Esophagus (tissue), 2 donors: Measurements from ENCODE around the gene TAPT1. TPM values are rescaled to one million over a fixed set of nuclear protein-coding genes. Genes with fewer than 3 reads are reported as not detected.
"Not testable (repeated sequence)": the region's sequence is repeated elsewhere in the genome, so short reads cannot be mapped to it uniquely, and the experiment has no call there.

Experiments
- H3K27ac ChIP-seq, 2 donors: one replicate each; pipeline ENCODE4 v1.5.1; 2013; ENCODE audit warnings: low read depth in 2 of 2, mild to moderate bottlenecking in 2 of 2, inconsistent platforms in 1 of 2, low read length in 1 of 2, moderate library complexity in 1 of 2
- H3K27me3 ChIP-seq, 2 donors: one replicate each; pipeline ENCODE4 v1.6.1; 2013; ENCODE audit warnings: low read length in 2 of 2, control low read depth in 1 of 2, mild to moderate bottlenecking in 1 of 2; ENCODE audit not compliant: insufficient read depth in 2 of 2, control insufficient read depth in 1 of 2
- H3K36me3 ChIP-seq, 2 donors: one replicate each; pipeline ENCODE4 v1.6.1; 2013; ENCODE audit warnings: low read length in 1 of 2; ENCODE audit not compliant: control insufficient read depth in 2 of 2, insufficient read depth in 2 of 2
- H3K4me1 ChIP-seq, 2 donors: one replicate each; pipeline ENCODE4 v1.6.1; 2013; ENCODE audit warnings: low read length in 1 of 2; ENCODE audit not compliant: control insufficient read depth in 2 of 2, insufficient read depth in 2 of 2
- H3K4me3 ChIP-seq, 2 donors: one replicate each; pipeline ENCODE4 v1.5.1; 2013; ENCODE audit warnings: low read length in 2 of 2, mild to moderate bottlenecking in 2 of 2, low read depth in 1 of 2, moderate library complexity in 1 of 2
- H3K9me3 ChIP-seq, 2 donors: one replicate each; pipeline ENCODE4 v1.6.1; 2013; ENCODE audit warnings: mild to moderate bottlenecking in 2 of 2, low read depth in 1 of 2, low read length in 1 of 2, moderate library complexity in 1 of 2; ENCODE audit not compliant: control insufficient read depth in 2 of 2, insufficient read depth in 1 of 2
- WGBS, 2 donors: extraction: QIAGEN DNeasy Blood & Tissue Kit; methylation state at CpG; one replicate each; pipeline ENCODE4 v1.1.7; 2013; 5-methylcytosine and 5-hydroxymethylcytosine counted together
- polyA plus RNA-seq, 2 donors: library from polyadenylated mRNA; stranded (reverse); fragments of 200-250 nt; gene quantifications; one replicate each; pipeline ENCODE4 v1.2.3, GENCODE V29; 2013
- donor health status: healthy with polysubstance abuse.
- donor health status: Bipolar disorder and iron deficiency.

The TAPT1 gene
- polyA plus RNA-seq, 2 donors = 6.6 to 8.3 TPM

DNA sequence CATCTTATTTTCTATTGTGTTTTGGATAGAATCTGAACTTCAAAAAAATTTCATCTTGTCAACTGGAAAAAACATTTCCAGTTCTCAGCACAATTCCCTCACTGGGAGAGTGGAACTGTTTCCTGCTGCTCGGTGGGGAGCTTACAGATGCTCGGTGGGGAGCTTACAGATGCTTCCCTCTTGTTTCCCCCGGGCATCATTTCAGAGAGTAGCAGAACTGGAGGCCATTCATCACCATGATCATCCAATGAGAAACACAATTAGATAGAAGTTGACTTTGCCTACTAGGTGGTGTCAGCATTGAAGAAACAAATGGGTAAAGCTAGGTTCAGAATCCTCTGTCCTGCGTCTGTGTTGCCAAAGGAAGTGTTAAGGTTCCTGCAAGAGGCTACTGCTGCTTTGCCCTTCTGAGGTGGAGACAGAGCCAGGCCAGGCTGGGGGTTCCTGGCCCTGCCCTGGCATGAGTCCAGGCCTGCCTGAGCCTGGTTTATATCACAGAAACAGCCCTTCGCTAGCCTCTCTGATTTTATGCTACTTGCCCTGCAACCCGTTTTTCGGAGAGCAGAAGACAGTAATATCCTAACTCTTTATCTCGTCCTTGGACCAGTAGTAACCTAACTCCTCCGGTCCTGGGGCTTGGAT lies 70.6 kb downstream of the TAPT1 start:
- 66 to 69% methylated on average over 9 of the region's 9 CpGs for WGBS, 2 donors
- Histone ChIP-seq H3K27ac (no peak overlapping the region), H3K36me3 (no peaks in the 10 kb centered on the region), H3K27me3 (no peaks in the 10 kb centered on the region), H3K9me3 (no peaks in the 10 kb centered on the region), H3K4me3 (no peak overlapping the region), H3K4me1 (no peaks in the 10 kb centered on the region)

DNA sequence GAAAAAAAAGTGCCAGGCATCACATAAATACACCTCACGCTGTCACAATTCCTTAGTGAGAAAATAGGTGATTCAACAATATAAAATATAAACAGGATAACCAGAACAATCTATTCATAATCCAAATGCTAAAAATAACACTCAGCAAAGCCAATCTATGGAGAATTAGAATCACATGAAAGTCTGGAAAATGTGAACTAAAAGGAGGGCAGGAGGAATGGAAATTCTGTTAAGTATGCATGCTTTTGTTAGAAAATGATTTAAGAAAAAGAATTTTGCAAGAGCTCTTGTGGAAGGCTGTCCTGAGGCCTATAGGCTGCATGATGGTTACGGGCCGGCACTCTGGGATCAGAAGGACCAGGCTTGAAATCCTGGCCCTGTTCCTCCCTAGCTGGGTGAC lies 71.8 kb downstream of the TAPT1 start:
- Histone ChIP-seq H3K4me1 (no peaks in the 10 kb centered on the region), H3K4me3 (no peak overlapping the region), H3K36me3 (no peaks in the 10 kb centered on the region), H3K27ac (no peak overlapping the region), H3K9me3 (no peaks in the 10 kb centered on the region), H3K27me3 (no peaks in the 10 kb centered on the region)
- 86 to 88% methylated on average over 3 of the region's 3 CpGs for WGBS, 2 donors

DNA sequence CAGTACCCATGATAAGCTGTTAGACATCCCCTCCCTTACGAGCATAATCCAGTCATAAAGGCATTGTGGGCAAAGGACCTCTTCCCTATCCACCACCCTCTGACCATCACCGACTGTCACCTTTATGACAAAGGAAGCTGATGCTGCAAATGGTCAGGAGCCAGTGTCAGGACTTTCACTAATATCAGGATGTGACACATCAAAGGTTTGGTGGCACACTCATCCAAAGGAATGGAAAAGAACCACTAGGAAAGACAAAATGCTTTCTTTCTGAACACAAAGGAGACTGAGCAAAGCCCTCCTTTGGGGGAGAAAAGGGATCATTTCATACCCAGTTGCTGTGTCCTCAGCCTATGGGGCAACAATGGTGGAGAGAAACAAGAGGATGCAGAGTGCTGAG lies 75.6 kb downstream of the TAPT1 start:
- 91 to 96% methylated on average over 2 of the region's 2 CpGs for WGBS, 2 donors
- H3K27ac ChIP-seq = no peak overlapping the region
- H3K4me1 ChIP-seq = no peaks in the 10 kb centered on the region
- no peaks in the 10 kb centered on the region for H3K27me3 ChIP-seq
- H3K9me3 ChIP-seq = no peaks in the 10 kb centered on the region
- H3K36me3 ChIP-seq = no peaks in the 10 kb centered on the region
- H3K4me3 ChIP-seq = no peak overlapping the region

DNA sequence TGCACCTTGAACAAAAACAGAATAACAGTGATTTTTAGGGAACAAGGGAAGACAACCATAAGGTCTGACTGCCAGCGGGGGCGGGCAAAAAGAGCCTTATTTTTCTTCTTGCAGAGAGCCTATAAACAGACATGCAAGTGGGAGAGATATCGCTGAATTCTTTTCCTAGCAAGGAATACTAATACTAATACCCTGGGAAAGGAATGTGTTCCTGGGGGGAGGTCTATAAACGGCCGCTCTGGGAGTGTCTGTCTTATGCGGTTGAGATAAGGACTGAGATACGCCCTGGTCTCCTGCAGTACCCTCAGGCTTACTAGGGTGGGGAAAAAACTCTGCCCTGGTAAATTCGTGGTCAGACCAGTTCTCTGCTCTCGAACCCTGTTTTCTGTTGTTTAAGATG lies 81.4 kb downstream of the TAPT1 start:
- not testable (repeated sequence) for H3K4me1 ChIP-seq, H3K36me3 ChIP-seq, H3K27ac ChIP-seq, H3K27me3 ChIP-seq, H3K9me3 ChIP-seq, H3K4me3 ChIP-seq
- WGBS, 2 donors = 87% methylated on average over 9 of the region's 9 CpGs

DNA sequence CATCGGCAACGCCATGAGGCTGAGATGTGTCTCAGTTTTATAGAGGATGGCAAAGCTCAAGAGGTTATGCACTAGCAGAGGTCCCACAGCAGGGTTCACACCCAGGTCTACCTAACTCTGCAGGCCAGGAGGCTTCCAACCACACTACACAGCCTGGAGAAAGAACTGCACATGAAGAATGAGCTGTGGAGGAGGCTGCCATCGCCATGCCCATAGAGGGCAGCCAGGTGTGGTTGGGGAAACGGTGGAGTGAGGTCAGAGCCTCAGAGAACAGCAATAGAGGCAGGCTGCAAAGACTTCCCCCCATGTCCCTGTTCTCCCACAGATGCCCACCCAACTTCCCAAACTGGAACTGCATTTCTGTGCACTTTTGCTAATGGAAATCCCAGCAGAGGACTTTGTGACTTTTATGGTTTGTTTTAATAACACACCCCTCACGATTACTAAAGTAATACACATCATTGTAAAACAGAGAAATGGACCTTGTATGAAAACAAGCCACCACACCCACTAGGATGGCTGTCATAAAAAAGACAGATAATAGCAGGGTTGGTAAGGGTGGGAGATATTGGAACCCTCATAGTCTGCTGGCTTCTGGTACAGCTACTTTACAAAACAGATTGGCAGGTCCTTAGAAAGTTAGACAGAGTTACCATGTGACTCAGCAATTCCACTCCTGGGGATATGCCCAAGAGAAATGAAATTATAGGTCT lies 83.5 kb downstream of the TAPT1 start:
- Histone ChIP-seq H3K36me3 (no peaks in the 10 kb centered on the region), H3K9me3 (peaks cover 0 to 3% of the 10 kb centered on the region in 2 donors), H3K27me3 (peaks cover 0 to 2% of the 10 kb centered on the region in 2 donors), H3K4me3 (no peak overlapping the region), H3K4me1 (no peaks in the 10 kb centered on the region), H3K27ac (no peak overlapping the region)
- 79 to 84% methylated on average over 5 of the region's 5 CpGs for WGBS, 2 donors

DNA sequence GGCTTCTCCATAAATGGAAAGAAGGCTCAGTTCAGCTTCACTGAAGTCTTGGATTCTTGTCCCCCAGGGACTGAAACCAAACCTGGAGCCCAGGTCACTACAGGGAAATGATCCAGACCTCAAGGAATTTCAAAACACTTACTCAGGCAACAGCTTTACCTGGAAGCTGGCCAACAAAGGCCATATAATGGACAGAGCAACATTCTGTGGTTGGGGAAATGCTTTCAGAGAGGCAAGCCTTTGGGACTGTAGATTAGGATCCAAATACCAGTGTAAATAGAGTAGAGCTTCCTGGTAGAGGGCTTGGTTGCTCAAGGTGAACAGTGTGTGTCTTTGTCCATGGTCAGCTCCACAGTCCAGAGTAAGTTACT lies 85.4 kb downstream of the TAPT1 start:
- H3K9me3 ChIP-seq = peaks cover 0 to 3% of the 10 kb centered on the region in 2 donors
- H3K27me3 ChIP-seq = peaks cover 0 to 2% of the 10 kb centered on the region in 2 donors
- H3K27ac ChIP-seq = no peak overlapping the region
- no peaks in the 10 kb centered on the region for H3K36me3 ChIP-seq
- no peaks in the 10 kb centered on the region for H3K4me1 ChIP-seq
- H3K4me3 ChIP-seq = no peak overlapping the region

DNA sequence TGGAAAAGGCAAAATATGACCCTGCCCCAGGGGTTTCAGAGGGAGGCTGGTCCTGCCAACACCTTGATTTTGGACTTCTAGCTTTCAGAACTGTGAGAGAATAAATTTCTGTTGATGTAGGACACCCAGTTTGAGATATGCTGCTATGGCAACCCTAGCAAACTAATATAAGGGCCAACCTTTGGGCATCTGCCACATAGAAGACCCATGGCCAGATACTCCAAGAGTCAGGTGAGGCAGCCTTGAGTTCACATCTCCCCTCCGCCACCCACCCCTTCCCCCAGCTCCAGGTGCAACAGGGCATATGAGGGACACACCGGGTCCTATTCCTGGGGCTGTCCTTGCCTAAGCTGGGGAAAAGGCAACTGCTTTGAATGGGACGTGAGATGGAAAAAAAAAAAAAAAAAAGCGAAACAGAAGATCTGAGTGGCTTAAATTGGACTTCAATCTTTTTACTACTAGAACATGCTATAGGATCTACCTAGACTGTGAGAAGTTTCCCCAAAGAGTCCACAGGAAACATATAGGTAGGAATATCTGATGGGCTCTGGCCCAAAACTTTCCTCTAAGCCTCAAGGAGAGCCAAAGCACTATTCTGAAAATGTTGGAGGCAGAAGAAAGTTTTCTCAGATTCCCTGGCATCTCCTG lies 85.9 kb downstream of the TAPT1 start:
- no peak overlapping the region for H3K27ac ChIP-seq
- no peaks in the 10 kb centered on the region for H3K36me3 ChIP-seq
- H3K27me3 ChIP-seq = peaks cover 0 to 2% of the 10 kb centered on the region in 2 donors
- H3K4me1 ChIP-seq = no peaks in the 10 kb centered on the region
- peaks cover 0 to 3% of the 10 kb centered on the region in 2 donors for H3K9me3 ChIP-seq
- 86 to 92% methylated on average over 4 of the region's 4 CpGs for WGBS, 2 donors
- H3K4me3 ChIP-seq = no peak overlapping the region

DNA sequence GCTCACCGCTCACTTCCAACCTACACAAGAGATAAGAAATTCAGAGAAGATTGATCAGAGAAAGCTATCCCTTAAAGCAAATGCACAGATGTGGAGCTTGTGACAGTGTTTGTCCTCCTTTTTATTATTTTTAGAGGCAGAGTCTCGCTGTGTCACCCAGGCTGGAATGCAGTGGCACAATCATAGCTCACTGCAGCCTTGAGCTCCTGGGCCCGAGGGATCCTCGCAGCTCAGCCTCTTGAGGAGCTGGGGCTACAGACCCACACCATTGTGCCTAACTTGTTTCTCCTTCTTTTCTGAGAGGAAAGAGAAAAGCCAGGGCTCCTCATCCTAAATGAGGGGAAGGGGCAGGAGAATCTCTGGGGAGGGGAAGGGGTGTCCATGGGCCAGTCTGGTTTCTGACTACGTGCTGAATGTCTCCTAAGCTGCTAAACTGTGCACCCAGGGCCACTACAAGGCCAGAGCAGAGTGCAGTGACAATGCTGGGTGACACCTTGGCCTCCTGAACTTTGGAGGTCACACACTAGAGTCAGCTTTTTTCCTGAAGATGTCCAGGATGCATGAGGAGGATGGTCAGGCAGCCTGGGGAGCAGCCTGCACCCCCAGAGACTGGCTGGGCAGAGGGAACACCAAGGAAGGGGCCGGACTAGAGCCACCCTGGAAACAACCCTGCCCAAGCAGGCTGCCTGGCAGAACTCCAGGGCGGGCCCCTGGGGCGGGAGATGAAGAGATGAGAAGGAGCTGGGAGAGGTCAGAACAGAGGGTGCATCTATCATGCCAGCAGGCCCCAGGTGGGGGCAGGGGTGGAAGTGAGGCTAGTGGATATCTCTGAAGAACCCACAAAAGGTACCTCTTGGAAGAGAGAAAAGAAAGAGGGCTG lies 87.0 kb downstream of the TAPT1 start:
- H3K36me3 ChIP-seq = no peaks in the 10 kb centered on the region
- H3K27ac ChIP-seq = no peak overlapping the region
- H3K4me1 ChIP-seq = no peaks in the 10 kb centered on the region
- 80 to 85% methylated on average over 8 of the region's 8 CpGs for WGBS, 2 donors
- H3K27me3 ChIP-seq = peaks cover 0 to 2% of the 10 kb centered on the region in 2 donors
- H3K4me3 ChIP-seq = no peak overlapping the region
- peaks cover 0 to 3% of the 10 kb centered on the region in 2 donors for H3K9me3 ChIP-seq

DNA sequence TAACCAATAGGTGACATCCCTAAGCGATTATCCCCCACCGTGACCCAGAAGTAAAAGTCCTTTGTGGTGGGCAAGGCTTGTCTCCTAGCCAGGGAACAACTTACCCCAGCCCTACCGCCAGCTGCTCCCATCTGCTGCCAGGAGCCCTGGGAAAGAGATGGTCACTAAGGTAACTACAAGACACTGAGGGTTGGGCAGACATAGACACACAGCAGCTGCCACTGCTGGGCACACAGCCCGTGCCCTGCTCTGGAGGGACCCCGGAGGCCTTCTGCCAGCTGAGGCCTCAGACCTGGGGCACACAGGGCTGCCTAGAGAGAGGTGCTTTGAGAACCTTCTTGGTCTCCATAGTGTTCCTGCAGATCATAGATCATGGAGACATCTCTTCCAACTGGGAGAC lies 89.4 kb downstream of the TAPT1 start:
- WGBS, 2 donors = 91 to 93% methylated on average over 5 of the region's 5 CpGs
- Histone ChIP-seq H3K27me3 (peaks cover 0 to 2% of the 10 kb centered on the region in 2 donors), H3K27ac (no peak overlapping the region), H3K36me3 (no peaks in the 10 kb centered on the region), H3K9me3 (no peaks in the 10 kb centered on the region), H3K4me3 (no peak overlapping the region), H3K4me1 (no peaks in the 10 kb centered on the region)
